ENCODE measurements around the gene SNX33.
A peak's percentile ranks its signal among the peaks of the same experiment; 100 is the strongest.

SNX33 gene

DNA sequence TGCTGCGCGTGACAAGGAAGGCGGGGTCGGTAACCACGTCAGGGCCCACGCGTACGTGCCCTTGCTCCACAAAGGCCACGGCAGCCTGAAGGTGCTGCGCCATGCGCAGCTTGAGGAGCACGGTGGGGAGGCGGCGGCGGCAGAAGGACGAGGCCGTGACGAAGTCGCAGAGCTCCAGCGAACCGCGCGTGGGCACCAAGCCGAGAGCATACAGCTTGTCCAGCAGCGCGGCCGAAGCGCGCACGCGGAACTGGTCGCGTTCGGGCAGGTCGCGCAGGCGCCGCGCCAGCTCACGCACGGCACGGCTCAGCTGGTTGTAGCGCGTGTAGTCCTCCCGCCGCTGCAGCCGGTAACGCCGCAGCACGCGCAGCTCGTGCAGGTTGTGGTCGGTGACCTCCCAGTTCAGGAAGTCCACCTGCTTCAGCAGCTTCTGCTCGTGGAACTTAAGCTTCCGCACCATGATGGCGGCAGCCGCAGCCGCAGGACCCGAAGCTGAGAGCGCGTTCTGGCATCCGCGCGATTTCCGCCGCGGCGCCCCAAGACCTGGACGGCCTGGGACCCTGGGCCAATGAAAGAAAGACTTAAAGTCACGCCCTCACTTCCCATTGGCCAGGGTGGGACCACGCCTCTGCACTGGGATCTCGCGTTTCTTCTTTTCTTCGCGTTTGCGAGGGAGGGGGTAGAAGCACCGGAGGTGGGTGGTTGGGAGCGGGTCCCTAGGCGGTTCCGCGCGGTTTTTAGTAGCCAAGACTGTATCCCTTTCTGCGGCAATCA is 7.8 kb upstream of the SNX33 start, which contains the start of gene IMP3:
Gene IMP3 (minus strand): TSS at position 516 of the 774 bp plus-strand sequence. CDS start 56 bp downstream, at position 460.
- Histone ChIP-seq H4K20me1 (ENCODE audit: insufficient read depth, low read length, poor library complexity, severe bottlenecking) (peaks cover 33% of the 10 kb centered on the region), H3F3A (ENCODE audit: low read depth) (no peaks in the 10 kb centered on the region), H3K79me2 (ENCODE audit: insufficient read depth, low read length) (peaks cover 42% of the 10 kb centered on the region), H2AFZ (ENCODE audit: low read length) (peak within 1 kb of the TSS; percentile 80), H3K9me2 (replicated peaks; ENCODE audit: low read depth, low read length) (no peaks in the 10 kb centered on the region), H3K4me1 (ENCODE audit: insufficient read depth, low read length, poor library complexity, severe bottlenecking) (peaks cover 27% of the 10 kb centered on the region), H3K27me3 (ENCODE audit: insufficient read depth, low read length, poor library complexity, severe bottlenecking) (no peaks in the 10 kb centered on the region), H3K4me3 (ENCODE audit: low read length, poor library complexity, severe bottlenecking) (peak within 1 kb of the TSS; percentile 86), H3K36me3 (ENCODE audit: insufficient read depth, low read length) (no peaks in the 10 kb centered on the region), H3K9me3 (ENCODE audit: insufficient read depth, low read depth, low read length) (no peaks in the 10 kb centered on the region), H3K9ac (ENCODE audit: low read depth, low read length, poor library complexity, severe bottlenecking) (peak within 1 kb of the TSS; percentile 86), H3K4me2 (ENCODE audit: low read depth, low read length, poor library complexity, severe bottlenecking) (peak within 1 kb of the TSS; percentile 89)
- no peak for TF ChIP-seq EZH2phosphoT487 (IDR thresholded peaks at IDR 0.05; ENCODE audit: borderline replicate concordance)
- TF ChIP-seq, protein P1, sequence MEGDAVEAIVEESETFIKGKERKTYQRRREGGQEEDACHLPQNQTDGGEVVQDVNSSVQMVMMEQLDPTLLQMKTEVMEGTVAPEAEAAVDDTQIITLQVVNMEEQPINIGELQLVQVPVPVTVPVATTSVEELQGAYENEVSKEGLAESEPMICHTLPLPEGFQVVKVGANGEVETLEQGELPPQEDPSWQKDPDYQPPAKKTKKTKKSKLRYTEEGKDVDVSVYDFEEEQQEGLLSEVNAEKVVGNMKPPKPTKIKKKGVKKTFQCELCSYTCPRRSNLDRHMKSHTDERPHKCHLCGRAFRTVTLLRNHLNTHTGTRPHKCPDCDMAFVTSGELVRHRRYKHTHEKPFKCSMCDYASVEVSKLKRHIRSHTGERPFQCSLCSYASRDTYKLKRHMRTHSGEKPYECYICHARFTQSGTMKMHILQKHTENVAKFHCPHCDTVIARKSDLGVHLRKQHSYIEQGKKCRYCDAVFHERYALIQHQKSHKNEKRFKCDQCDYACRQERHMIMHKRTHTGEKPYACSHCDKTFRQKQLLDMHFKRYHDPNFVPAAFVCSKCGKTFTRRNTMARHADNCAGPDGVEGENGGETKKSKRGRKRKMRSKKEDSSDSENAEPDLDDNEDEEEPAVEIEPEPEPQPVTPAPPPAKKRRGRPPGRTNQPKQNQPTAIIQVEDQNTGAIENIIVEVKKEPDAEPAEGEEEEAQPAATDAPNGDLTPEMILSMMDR (conservative IDR thresholded peaks at IDR 0.05; ENCODE audit: low read length): no peak

DNA sequence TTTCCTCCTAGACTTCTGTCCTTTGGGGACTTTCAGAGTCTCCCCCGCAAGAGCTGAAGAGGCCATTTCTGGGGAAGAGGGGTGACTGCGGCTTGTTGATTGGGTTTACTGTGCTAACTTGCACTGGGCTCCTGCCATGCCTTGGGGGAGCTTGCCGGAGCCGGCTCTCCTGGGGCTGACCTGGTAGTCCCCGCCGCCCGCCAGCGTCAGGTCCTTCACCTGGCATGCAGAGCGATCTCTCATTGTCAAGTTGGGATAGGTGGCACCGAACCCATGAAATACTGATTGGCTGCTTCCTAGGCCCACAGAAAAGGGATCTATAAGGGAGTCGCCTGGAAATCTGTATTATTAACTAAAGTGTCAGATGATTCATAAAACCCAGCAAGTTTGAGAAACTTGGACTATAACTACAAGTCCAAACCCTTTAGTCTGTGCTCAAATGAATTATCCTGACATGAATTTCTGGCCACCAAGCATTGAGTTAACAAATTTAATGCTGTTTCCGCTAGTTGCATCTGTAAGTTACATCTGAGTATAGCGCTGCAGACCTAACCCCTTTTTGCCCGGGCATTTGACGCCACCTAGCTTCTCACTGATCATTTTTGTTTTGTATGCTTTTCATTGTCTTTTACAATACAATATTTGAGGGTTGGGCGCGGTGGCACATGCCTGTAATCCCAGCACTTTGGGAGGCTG is 7.1 kb upstream of the SNX33 start:
- TF ChIP-seq, protein P1 (conservative IDR thresholded peaks at IDR 0.05; ENCODE audit: low read length): peak; percentile 72
- TF ChIP-seq EZH2phosphoT487 (IDR thresholded peaks at IDR 0.05; ENCODE audit: borderline replicate concordance): no peak

DNA sequence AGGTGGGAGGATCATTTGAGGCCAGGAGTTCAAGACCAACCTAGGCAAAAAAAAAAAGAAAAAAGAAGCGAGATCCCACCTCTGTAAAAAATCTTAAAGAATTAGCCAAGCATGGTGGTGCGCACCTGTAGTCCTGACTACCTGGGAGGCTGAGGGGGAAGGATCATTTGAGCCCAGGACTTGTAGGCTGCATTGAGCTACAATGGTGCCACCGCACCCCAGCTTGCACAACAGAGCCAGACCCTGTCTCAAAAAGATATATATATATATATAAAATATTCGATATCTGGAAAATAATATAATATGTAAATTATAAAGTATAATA is 6.6 kb upstream of the SNX33 start:
- Histone ChIP-seq H3F3A (ENCODE audit: low read depth) (no peaks in the 10 kb centered on the region), H3K9ac (ENCODE audit: low read depth, low read length, poor library complexity, severe bottlenecking) (peak overlapping the region; percentile 86), H3K4me1 (ENCODE audit: insufficient read depth, low read length, poor library complexity, severe bottlenecking) (peaks cover 25% of the 10 kb centered on the region), H3K36me3 (ENCODE audit: insufficient read depth, low read length) (no peaks in the 10 kb centered on the region), H3K27me3 (ENCODE audit: insufficient read depth, low read length, poor library complexity, severe bottlenecking) (no peaks in the 10 kb centered on the region), H3K4me3 (ENCODE audit: low read length, poor library complexity, severe bottlenecking) (peak overlapping the region; percentile 86), H2AFZ (ENCODE audit: low read length) (no peak overlapping the region), H4K20me1 (ENCODE audit: insufficient read depth, low read length, poor library complexity, severe bottlenecking) (peaks cover 27% of the 10 kb centered on the region), H3K9me3 (ENCODE audit: insufficient read depth, low read depth, low read length) (no peaks in the 10 kb centered on the region), H3K79me2 (ENCODE audit: insufficient read depth, low read length) (peaks cover 35% of the 10 kb centered on the region), H3K4me2 (ENCODE audit: low read depth, low read length, poor library complexity, severe bottlenecking) (peak overlapping the region; percentile 79), H3K9me2 (replicated peaks; ENCODE audit: low read depth, low read length) (no peaks in the 10 kb centered on the region)
- TF ChIP-seq, protein P1 (conservative IDR thresholded peaks at IDR 0.05; ENCODE audit: low read length): no peak
- no peak for TF ChIP-seq EZH2phosphoT487 (IDR thresholded peaks at IDR 0.05; ENCODE audit: borderline replicate concordance)

More for the DNA sequence above, 7.1 kb upstream of the SNX33 start:
- Histone ChIP-seq H3K27me3 (ENCODE audit: insufficient read depth, low read length, poor library complexity, severe bottlenecking) (no peaks in the 10 kb centered on the region), H4K20me1 (ENCODE audit: insufficient read depth, low read length, poor library complexity, severe bottlenecking) (peaks cover 32% of the 10 kb centered on the region), H3K36me3 (ENCODE audit: insufficient read depth, low read length) (no peaks in the 10 kb centered on the region), H2AFZ (ENCODE audit: low read length) (peak overlapping the region; percentile 79), H3K9ac (ENCODE audit: low read depth, low read length, poor library complexity, severe bottlenecking) (peak overlapping the region; percentile 86), H3K9me3 (ENCODE audit: insufficient read depth, low read depth, low read length) (no peaks in the 10 kb centered on the region), H3K4me2 (ENCODE audit: low read depth, low read length, poor library complexity, severe bottlenecking) (peak overlapping the region; percentile 79), H3K4me1 (ENCODE audit: insufficient read depth, low read length, poor library complexity, severe bottlenecking) (peaks cover 25% of the 10 kb centered on the region), H3F3A (ENCODE audit: low read depth) (no peaks in the 10 kb centered on the region), H3K9me2 (replicated peaks; ENCODE audit: low read depth, low read length) (no peaks in the 10 kb centered on the region), H3K79me2 (ENCODE audit: insufficient read depth, low read length) (peaks cover 40% of the 10 kb centered on the region), H3K4me3 (ENCODE audit: low read length, poor library complexity, severe bottlenecking) (peak overlapping the region; percentile 86)

All from Loucy (cell line).